Mesothelial cell of epicardium (in vitro differentiated cells): ENCODE results near the gene PATZ1. TPM values are rescaled to one million over a fixed set of nuclear protein-coding genes. Genes with fewer than 3 reads are reported as not detected.

ENCODE experiments used
- DNase-seq, 2 experiments: peaks; one replicate each; pipeline ENCODE4 v3.0.0; 2021; ENCODE audit warnings: low spot score in 2 of 2; ENCODE audit not compliant: unreplicated experiment in 2 of 2
- H3K27ac Mint-ChIP-seq: 2 replicates; pipeline ENCODE4 v1.8.0; 2021; ENCODE audit warnings: mixed read lengths
- H3K27me3 Mint-ChIP-seq: 2 replicates; pipeline ENCODE4 v1.8.0; 2021; ENCODE audit warnings: low read depth, mixed read lengths
- H3K36me3 Mint-ChIP-seq: 2 replicates; pipeline ENCODE4 v1.8.0; 2021; ENCODE audit warnings: mixed read lengths
- H3K4me1 Mint-ChIP-seq: 2 replicates; pipeline ENCODE4 v1.8.0; 2021; ENCODE audit warnings: mixed read lengths
- H3K4me3 Mint-ChIP-seq: 2 replicates; pipeline ENCODE4 v1.8.0; 2021; ENCODE audit warnings: mild to moderate bottlenecking, moderate library complexity, mixed read lengths
- H3K9me3 Mint-ChIP-seq: 2 replicates; pipeline ENCODE4 v1.8.0; 2021; ENCODE audit warnings: mixed read lengths
- total RNA-seq: library from RNA; stranded (reverse); gene quantifications from 3 replicates; pipeline ENCODE4 v1.2.1, GENCODE V29; 2021
- TF ChIP-seq, protein P1 (sequence below): fragments of 200-600 bp; sonication (generic); IDR thresholded peaks from one replicate; pipeline ENCODE4 v1.5.0; 2021; ENCODE audit warnings: antibody characterized with exemption; ENCODE audit not compliant: unreplicated experiment

The PATZ1 gene
- total RNA-seq, 1 donor from 2014 or later = 70.9 TPM

DNA sequence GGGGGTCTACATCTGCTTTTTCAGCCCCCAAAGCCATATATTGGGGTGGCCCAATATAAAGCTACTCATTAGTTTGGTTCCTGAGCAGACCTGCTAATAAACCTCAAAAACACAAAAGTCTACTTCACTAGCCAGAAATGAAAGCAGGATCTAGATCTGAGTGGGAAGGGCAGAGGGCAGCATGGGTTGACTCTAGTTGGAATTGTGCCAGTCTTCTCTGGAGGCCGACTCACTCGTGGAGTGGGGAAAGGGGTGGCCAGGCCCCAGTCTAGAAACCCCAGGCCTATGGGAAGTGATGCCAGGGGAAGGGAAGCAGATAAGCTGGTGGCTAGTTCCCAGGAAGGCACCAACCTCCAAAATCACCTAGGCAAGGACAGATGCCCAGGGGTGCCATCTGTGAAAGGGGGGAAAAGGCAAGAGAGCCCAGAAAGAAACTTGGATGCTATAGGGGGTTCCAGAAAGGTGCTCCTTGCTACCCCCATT lies 5.3 kb downstream of the PATZ1 start:
- H3K9me3 Mint-ChIP-seq = no peaks in the 10 kb centered on the region
- H3K36me3 Mint-ChIP-seq = peaks cover 17% of the 10 kb centered on the region
- TF ChIP-seq, protein P1, sequence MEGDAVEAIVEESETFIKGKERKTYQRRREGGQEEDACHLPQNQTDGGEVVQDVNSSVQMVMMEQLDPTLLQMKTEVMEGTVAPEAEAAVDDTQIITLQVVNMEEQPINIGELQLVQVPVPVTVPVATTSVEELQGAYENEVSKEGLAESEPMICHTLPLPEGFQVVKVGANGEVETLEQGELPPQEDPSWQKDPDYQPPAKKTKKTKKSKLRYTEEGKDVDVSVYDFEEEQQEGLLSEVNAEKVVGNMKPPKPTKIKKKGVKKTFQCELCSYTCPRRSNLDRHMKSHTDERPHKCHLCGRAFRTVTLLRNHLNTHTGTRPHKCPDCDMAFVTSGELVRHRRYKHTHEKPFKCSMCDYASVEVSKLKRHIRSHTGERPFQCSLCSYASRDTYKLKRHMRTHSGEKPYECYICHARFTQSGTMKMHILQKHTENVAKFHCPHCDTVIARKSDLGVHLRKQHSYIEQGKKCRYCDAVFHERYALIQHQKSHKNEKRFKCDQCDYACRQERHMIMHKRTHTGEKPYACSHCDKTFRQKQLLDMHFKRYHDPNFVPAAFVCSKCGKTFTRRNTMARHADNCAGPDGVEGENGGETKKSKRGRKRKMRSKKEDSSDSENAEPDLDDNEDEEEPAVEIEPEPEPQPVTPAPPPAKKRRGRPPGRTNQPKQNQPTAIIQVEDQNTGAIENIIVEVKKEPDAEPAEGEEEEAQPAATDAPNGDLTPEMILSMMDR = no peak
- no peaks in the 10 kb centered on the region for H3K27me3 Mint-ChIP-seq
- H3K27ac Mint-ChIP-seq = peak overlapping the region; percentile 56
- no peak for DNase-seq
- no peak overlapping the region for H3K4me3 Mint-ChIP-seq
- peaks cover 55% of the 10 kb centered on the region for H3K4me1 Mint-ChIP-seq

DNA sequence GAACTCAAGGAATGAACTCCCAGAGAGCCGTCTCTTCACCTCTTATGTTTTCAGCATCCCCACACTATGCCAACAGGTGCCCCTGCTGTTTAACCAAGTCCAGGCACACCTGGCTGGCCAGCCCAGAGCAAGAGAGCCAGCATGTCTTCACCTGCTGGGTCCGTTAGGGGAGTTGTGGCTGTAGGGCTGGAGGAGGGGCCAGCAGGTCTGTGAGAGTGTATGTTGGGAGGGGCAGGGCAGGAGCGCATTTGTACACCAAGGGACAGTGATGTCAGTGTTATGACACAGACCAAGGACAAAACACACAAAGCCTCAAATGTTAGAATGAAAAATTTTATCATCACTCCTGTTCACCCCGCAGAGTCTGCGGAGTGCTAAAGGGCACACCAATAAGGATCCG lies 5.8 kb downstream of the PATZ1 start:
- Mint-ChIP-seq H3K4me3 (no peak overlapping the region), H3K36me3 (peaks cover 18% of the 10 kb centered on the region)

DNA sequence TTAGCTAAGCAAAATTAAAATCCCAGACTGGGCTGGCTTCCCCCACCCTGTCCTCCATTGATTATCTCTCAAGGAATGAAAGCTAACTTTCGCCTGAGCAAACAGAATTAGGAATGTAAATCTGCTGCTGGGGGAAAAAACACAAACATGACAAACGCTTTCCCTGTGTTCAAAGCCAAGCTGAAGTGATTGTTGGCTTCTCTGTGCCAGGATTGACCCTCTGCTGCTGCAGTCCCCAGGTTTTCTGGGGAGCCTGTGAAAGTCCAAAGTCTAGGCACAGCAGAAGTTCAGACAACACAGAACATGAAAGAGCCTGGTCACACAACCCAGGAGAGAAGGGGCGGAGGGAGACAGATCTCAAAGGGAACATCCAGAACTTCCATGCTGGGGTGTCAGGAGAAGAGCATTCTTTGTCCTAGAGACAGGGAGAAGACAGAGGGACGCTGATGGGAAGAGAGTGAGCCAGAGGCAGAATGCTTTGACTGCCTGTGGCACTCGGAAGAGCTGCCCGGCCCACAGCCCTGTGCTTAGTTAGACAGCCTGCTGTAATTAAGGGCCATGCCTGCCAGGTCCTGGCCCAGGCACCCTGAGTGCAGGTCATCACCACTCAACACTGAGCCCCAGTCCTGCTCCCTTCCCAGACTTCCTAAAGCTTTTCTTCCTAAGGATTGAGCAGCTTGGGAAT lies 6.9 kb downstream of the PATZ1 start:
- no peaks in the 10 kb centered on the region for H3K9me3 Mint-ChIP-seq
- TF ChIP-seq, protein P1 = no peak
- no peak overlapping the region for H3K4me3 Mint-ChIP-seq
- H3K4me1 Mint-ChIP-seq = peaks cover 48% of the 10 kb centered on the region
- H3K27me3 Mint-ChIP-seq = no peaks in the 10 kb centered on the region
- peaks cover 28% of the 10 kb centered on the region for H3K36me3 Mint-ChIP-seq
- DNase-seq = no peak
- peak overlapping the region; percentile 37 for H3K27ac Mint-ChIP-seq

More for the DNA sequence above, 5.8 kb downstream of the PATZ1 start:
- DNase-seq = no peak
- Mint-ChIP-seq H3K27me3 (no peaks in the 10 kb centered on the region), H3K9me3 (no peaks in the 10 kb centered on the region), H3K4me1 (peaks cover 55% of the 10 kb centered on the region), H3K27ac (peak overlapping the region; percentile 6)
- TF ChIP-seq, protein P1 = no peak

DNA sequence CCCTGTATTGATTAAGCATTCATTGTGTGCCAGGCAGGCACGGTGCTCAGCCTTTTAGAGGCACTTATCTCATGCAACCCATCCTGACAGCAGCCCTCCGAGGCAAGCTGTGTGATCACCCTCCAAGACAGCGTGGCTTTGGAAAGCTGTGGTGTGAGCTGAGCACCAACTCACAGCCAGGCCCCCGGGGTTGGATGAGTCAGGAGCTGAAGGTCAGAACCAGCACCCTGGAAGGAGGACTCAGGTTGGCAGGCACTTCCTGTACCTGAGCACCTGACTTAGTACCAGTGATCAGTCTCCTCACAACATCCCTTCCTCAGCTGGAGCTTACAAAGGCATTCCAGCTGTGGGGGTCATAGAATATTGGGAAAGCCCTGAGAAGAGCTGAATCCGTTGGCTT lies 9.0 kb downstream of the PATZ1 start:
- Mint-ChIP-seq H3K4me3 (no peak overlapping the region), H3K27ac (no peak overlapping the region), H3K4me1 (peaks cover 26% of the 10 kb centered on the region), H3K9me3 (no peaks in the 10 kb centered on the region), H3K36me3 (peaks cover 45% of the 10 kb centered on the region), H3K27me3 (no peaks in the 10 kb centered on the region)
- no peak for DNase-seq
- TF ChIP-seq, protein P1 = no peak

DNA sequence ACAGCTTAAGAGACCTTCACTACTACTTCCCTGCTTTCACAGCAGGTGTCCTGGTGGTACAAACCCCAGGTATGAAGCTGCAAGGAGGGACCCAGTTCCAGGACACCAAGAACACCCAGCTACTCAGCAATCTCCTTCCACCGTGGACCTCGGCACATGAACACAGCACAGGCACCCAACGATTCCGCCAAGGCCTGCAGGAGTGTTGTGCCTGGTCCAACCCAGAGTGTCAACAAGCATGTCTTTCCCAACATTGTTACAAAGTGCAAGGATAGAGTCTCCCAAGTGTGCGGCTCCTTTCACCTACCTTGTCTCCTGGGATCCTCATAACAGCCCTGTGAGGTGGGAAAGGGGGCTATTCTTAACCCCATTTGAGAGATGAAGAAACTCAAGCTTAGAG lies 11.8 kb downstream of the PATZ1 start:
- H3K36me3 Mint-ChIP-seq = peaks cover 55% of the 10 kb centered on the region
- H3K27me3 Mint-ChIP-seq = no peaks in the 10 kb centered on the region
- H3K4me1 Mint-ChIP-seq = peaks cover 2% of the 10 kb centered on the region
- H3K9me3 Mint-ChIP-seq = no peaks in the 10 kb centered on the region
- no peak for DNase-seq
- TF ChIP-seq, protein P1 = no peak
- no peak overlapping the region for H3K27ac Mint-ChIP-seq
- H3K4me3 Mint-ChIP-seq = no peak overlapping the region
